ENCODE measurements around the gene CLGN. TPM values are rescaled to one million over a fixed set of nuclear protein-coding genes. Genes with fewer than 3 reads are reported as not detected.

Gene CLGN
- total RNA-seq, 1 donor from 2014 or later, result 21.6 TPM

GRCh38 chr4:140342620-140343019 lies 84.8 kb downstream of the CLGN start:
- Mint-ChIP-seq H3K4me3 (ENCODE audit: unreplicated experiment) (no peak overlapping the region), H3K36me3 (ENCODE audit: low read depth, unreplicated experiment) (no peaks in the 10 kb centered on the region), H3K27me3 (ENCODE audit: unreplicated experiment) (peaks cover 4% of the 10 kb centered on the region), H3K27ac (ENCODE audit: unreplicated experiment) (no peak overlapping the region), H3K9me3 (ENCODE audit: unreplicated experiment) (no peaks in the 10 kb centered on the region), H3K4me1 (ENCODE audit: unreplicated experiment) (peaks cover 4% of the 10 kb centered on the region)
- no peak for TF ChIP-seq CTCF (IDR thresholded peaks at IDR 0.05; ENCODE audit: unreplicated experiment)
- no peak for DNase-seq (ENCODE audit: low spot score)

Other genes with a start within 250 kb of the CLGN start
- gene SCOC, start 54.0 kb downstream of the CLGN start, total RNA-seq (ENCODE audit: unreplicated experiment), result 33.9 TPM
- gene MGAT4D, start 70.6 kb upstream of the CLGN start, total RNA-seq (ENCODE audit: unreplicated experiment), result 0.13 TPM
- 31.7 TPM for gene ELMOD2, start 96.5 kb upstream of the CLGN start, total RNA-seq (ENCODE audit: unreplicated experiment)
- gene UCP1, start 141.3 kb upstream of the CLGN start, total RNA-seq (ENCODE audit: unreplicated experiment), result 19.5 TPM

All from endothelial cell (in vitro differentiated cells).